Stimulated activated CD4-positive, alpha-beta T cell treated with anti-CD3 and anti-CD28 coated beads, Interleukin-2, amount 100 ng/mL, for 24 hours (primary cell): ENCODE measurements around the gene PDLIM4.

Source experiments
- DNase-seq, 2 donors: peaks; one replicate each; pipeline ENCODE4 v3.0.0-alpha.2; 2020

The PDLIM4 gene

GRCh38 chr5:132283423-132284043, 26.0 kb downstream of the PDLIM4 start:
- DNase-seq: no peak

DNA sequence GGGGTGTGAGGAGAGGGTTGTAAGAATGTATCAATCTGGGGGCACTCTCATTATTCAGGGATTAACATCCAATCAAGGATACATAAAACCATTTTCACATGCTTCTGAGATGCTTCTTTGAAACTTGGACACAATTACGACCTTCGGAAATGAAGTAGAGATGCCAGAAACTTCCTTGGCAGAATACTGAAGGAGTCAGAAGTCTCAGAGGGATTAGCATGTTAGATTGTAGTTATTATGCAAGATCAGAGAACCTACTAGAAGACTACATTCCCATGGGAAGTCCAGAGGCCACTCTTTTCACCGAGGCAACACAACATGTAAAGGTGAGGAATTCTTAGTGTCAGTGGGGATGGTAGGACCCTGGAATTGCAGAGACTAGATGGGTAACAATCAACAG, 31.6 kb downstream of the PDLIM4 start:
- DNase-seq: no peak

DNA sequence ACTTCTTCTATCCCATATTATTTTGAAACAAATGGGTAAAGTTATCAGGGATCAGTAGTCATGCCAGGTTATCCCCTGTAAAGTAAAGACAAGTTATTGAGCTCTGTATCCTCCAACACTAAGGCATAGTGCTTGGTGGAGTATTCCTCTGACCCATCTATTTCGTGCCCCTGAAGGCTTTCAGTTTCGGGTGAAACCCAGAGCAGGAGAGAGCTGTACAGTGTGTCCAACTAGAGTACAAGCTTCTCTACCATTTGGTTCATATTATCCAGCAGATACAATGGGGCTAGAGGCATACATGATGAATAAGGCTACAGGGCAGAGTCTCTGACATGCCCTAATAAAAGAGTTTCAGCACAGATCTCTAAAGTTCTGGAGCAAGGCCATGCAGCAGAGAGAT, 33.5 kb downstream of the PDLIM4 start:
- no peak for DNase-seq

GRCh38 chr5:132293066-132293991, 35.8 kb downstream of the PDLIM4 start:
- DNase-seq: peak; percentile 75 to 88

GRCh38 chr5:132293992-132294727, 36.7 kb downstream of the PDLIM4 start, which contains the start of gene SLC22A4:
SLC22A4 (plus strand) TSS chr5:132294394; CDS start chr5:132294617, 223 bp downstream.
- peak; percentile 80 to 90 for DNase-seq

- DNase-seq: peak; percentile 79 to 84
Observed at GRCh38 chr5:132294728-132295504, 37.4 kb downstream of the PDLIM4 start.

DNA sequence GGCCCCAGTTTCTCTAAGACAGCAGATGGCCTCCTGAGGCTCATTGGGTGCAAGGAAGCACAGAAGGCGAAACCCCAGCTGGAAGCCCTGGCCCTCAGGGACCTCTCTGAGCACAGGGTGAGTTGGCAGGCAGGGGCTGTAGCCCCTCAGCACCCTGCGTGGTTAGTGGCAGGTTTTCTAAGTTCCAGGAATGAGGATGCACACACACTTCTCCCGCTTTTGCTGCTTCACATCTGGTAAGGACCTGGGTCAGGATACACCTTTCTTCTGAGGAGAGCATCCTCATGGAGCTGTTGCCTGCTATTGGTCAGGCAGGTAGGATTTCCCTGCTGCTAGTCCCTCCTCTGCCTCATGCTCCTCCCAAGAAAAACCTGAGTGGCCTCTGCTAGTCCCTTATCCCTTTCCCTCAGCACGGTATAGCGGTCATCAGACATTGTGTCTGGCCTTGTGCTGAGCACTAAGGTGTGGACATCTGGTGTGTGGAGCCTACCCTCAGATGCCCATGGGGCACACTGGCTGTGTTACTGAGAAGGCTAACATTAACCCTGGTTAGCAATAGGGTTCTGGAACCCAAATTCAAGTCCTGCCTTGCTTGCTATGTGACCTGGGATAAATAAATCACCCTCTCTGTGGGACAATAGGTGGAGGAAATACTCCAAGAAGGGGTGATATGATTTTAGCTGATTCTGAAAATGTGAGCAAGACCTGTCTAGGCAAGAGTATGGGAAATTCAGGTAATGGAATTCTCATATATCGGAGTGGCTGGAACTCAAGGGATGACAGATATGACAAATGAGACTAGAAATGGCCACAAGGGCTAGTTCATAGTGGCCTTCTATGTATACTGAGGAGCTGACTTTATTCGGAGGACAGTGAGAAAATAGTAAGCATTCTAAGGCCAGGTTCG, 38.3 kb downstream of the PDLIM4 start:
- no peak for DNase-seq

DNA sequence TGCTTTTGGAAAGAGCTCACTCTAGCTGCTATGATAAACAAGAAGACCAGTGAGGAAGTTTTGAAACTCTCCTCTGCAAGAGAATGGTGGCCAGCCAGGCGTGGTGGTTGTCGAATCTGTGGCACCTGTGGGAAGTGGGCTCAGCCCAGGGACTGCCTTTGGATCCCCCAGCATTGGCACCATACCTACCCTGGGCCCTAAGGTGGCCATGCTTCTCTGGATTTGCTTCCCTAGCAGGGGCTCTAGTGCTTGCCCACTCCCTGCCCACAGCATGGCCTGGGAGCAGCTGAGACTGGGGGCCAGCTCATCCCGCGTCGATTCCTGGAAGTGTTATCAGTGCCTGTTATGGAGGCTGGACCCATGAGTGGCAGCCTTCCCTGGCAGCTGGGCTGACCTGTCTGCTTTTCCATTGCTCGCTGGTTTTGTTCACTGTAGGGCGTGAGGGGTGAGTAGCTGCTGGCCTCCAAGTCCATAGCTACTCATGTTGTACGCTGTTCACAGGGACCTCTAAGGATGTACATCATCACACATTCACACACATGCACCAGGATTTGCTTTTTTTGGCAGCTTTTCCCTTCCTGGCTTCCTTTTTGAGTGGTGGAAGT, 39.0 kb downstream of the PDLIM4 start:
- DNase-seq: no peak

DNA sequence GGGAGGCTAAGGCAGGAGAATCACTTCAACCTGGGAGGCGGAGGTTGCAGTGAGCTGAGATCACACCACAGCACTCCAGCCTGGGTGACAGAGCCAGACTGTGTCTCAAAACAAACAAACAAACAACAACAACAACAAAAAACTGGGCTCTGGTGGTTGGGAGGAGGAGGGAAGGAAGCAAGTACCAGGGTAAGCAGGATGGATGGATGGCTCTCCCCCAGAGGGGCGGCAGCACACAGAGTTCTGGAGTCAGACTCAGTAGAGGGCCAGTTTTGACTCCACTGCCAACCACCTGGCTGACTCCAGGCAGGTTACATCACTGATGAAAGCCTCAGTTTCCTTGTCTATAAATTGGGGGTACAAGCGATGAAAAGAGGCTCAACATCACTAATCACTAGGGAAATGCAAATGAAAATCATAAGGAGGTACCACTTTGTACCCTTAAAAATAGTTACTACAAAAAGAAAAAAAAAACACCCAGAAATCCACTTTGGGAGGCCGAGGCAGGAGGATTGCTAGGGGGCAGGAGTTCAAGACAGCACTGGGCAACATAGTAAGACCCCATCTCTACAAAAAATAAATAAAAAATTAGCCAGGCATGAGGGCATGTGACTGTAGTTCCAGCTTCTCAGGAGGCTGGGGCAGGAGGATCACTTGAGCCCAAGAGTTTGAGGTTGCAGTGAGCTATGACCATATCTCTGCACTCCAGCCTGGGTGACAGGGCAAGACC, 39.9 kb downstream of the PDLIM4 start:
- DNase-seq: no peak

- no peak for DNase-seq
Observed at GRCh38 chr5:132298298-132299212, 41.1 kb downstream of the PDLIM4 start.

- no peak for DNase-seq
Observed at GRCh38 chr5:132299917-132300316, 42.4 kb downstream of the PDLIM4 start.

DNA sequence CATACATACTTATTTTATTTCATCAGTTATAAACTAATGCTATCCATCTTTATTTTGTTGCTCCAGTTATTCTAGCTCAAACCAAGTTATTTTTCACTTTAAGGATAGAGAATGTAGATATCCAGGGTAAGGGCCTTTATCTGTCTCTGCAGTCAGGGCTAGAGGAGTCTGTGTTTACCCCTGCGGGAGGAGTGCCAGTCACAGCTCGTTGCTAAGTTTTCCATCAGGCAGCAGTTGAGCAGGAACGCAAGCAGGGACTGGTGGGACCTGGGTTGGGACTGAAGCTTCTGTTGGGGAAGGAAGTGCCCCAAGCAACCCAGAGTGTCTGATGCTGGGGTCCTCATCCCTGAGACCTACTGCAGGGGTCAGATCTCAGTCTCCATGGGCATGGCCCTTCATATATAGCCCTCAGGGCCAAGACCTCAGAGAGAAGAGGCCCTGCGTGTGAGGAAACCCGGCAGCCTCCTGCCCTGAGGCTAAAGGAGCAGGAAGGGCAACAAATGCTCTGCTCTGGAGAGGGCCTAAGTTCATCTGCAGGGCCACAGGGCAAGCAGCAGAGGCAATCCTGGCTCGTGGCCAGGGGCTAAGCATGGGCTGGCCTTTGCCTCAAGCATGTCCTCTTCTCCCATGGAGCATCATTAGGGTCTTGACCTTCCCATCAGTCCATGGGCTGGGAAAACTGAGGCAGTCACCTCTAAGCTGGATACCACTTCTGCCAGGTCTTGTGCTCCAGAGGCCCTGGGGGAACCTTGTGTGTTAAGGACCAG, 43.3 kb downstream of the PDLIM4 start:
- DNase-seq: no peak

DNA sequence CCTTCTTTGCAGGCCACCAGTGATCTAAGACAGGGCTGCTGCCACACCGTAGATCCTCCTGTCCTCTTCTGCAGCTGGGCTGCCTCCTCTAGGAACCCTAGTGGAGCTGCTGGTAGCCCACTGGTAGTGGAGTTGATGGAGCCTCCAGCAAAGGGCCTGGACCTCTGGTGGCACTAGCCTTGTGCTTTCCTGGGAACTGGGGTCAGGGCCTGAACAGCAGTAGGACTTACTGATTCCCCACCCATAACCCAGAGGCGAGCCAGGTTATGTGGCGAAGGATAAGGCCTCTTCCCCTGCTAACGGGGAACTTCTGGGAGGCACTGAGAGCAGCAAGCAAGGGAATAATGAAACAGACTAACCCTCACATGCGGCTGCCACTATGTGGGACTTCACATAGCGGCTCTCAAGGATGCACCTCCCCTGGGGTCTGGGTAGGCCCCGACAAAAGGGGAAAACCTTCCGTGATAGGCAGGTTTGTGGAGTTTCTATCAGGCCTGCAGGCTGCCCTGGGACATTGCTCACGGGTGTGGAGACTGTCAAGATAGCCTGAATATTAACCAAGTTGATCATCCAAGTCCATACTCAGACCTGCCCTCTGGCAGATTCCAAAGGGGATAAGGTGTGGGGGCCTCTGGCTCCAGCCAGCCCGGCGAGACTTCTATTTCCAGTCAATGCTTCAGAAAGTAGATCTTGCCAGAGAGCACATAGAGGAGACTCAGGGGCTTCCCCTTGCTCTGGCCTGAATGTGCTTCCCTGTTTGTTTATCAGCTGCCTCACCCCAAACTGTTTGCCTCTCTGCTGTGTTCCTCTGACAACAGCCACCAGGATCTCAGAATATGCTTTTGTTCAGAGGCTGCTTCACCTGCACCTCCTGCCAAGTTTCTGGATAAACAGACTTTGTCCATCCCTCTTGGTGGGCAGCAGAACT, 44.1 kb downstream of the PDLIM4 start:
- no peak for DNase-seq

DNA sequence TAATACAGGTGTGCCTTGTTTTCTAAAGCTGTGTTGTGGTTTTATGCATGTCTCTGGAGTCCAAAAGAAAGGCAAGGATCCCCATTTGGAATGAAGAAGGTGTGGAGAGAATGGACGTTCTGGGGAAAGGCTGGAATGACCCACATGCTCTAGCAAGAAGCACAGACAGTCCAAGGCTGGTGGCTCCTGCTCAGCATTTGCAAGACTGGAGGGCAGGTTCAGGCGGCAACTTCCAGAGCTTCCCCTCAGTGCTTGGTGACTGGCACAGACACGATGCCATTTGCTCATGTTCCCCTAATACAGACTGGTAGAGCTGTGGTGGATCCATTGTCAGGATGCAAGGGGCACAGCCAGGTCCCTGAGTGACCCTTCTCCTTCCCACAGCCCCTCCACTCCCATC, 44.9 kb downstream of the PDLIM4 start:
- DNase-seq: no peak

GRCh38 chr5:132303589-132303988, 46.1 kb downstream of the PDLIM4 start:
- DNase-seq: no peak

DNA sequence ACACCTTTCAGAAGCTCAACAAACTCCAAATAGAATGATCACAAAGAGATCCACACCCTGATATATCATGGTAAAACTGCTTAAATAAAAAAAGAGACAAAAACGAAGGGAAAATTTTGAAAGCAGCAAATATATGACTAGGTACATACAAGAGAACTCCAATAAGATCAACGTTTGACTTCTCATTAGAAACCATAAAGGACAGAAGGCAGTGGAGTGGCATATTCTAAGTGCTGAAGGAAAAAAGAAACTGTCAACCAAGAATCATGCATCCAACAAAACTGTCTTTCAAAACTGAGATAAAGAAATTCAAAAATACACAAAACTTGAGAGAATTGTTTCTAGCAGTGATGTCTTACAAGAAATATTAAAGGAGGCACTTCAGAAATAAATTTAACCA, 47.9 kb downstream of the PDLIM4 start:
- DNase-seq: no peak

- no peak for DNase-seq
Observed at GRCh38 chr5:132308701-132309100, 51.2 kb downstream of the PDLIM4 start.
